Measurements from ENCODE around the gene PSG1. TPM values are rescaled to one million over a fixed set of nuclear protein-coding genes. Genes with fewer than 3 reads are reported as not detected.
"Not testable (repeated sequence)": the region's sequence is repeated elsewhere in the genome, so short reads cannot be mapped to it uniquely, and the experiment has no call there.

Gene PSG1
- total and polyA plus RNA-seq, 2 of the 13 experiments (the other 11 are each of a cell fraction or from before 2014, with no cell fraction given), result not detected

GRCh38 chr19:42899674-42900073 lies 20.2 kb upstream of the PSG1 start:
- H4K20me1 ChIP-seq (ENCODE audit: insufficient read depth, low read length); DNase-seq (ENCODE audit: low spot score); H3K27ac ChIP-seq (ENCODE audit: extremely low read length, insufficient read depth, low read length); H2AFZ ChIP-seq (ENCODE audit: low read length); H3K9ac ChIP-seq (ENCODE audit: insufficient read depth, low read depth, low read length); intact Hi-C loops (cut with micrococcal nuclease; ENCODE audit: unreplicated experiment); H3K4me1 ChIP-seq (ENCODE audit: insufficient read depth, low read length); CTCF ChIA-PET (ENCODE audit: low intra/inter-chr PET ratio, low total read pairs); FAIRE-seq; ATAC-seq; H3K27me3 ChIP-seq (ENCODE audit: control insufficient read depth in 1 of 2, insufficient read depth in 2 of 2, low read length in 2 of 2); H3K4me2 ChIP-seq (ENCODE audit: low read depth, low read length); H3K79me2 ChIP-seq (ENCODE audit: insufficient read depth, low read length); H3K9me3 ChIP-seq (ENCODE audit: low read length); H3K36me3 ChIP-seq (replicated peaks in 1 of 2; ENCODE audit: control insufficient read depth in 1 of 2, insufficient read depth in 2 of 2, low read length in 2 of 2); POLR2A ChIA-PET; H3K4me3 ChIP-seq (replicated peaks in 1 of 3; ENCODE audit: insufficient read depth in 1 of 3, low read depth in 2 of 3, low read length in 3 of 3); in situ Hi-C loops (cut with HindIII; ENCODE audit: extremely low pct_ligation_motif_present, low pct_unique_long_range_greater_than_20kb); BruUV-seq (replicated peaks): not testable (repeated sequence)
- WGBS (ENCODE audit: low lambda C conversion rate), result 15% methylated on average over 10 of the region's 12 CpGs

DNA sequence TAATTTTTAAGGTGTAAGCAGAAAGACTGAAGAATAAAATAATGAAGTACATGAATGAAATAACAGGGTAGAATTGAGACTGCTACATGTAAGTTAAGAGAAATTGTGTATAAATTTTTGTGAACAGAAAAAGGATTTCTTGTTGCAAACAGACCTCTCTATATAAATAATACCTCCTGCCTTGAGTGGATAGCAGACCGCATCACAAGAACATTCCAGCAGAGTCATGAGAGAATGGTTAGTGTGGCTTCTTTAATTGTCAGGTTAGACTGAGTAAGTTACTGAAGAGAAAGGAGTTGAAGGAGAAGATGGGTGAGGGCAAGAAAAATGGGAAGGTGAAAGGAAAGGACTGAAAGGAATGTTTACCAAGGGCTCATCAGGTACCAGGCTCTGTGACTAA lies 19.6 kb upstream of the PSG1 start:
- 10% methylated on average over 1 of the region's 1 CpG for WGBS (ENCODE audit: low lambda C conversion rate)
- intact Hi-C loops (cut with micrococcal nuclease; ENCODE audit: unreplicated experiment); H3K9ac ChIP-seq (ENCODE audit: insufficient read depth, low read depth, low read length); H3K4me1 ChIP-seq (ENCODE audit: insufficient read depth, low read length); H4K20me1 ChIP-seq (ENCODE audit: insufficient read depth, low read length); H3K27ac ChIP-seq (ENCODE audit: extremely low read length, insufficient read depth, low read length); ATAC-seq; H3K79me2 ChIP-seq (ENCODE audit: insufficient read depth, low read length); H3K9me3 ChIP-seq (ENCODE audit: low read length); H2AFZ ChIP-seq (ENCODE audit: low read length); in situ Hi-C loops (cut with HindIII; ENCODE audit: extremely low pct_ligation_motif_present, low pct_unique_long_range_greater_than_20kb); CTCF ChIA-PET (ENCODE audit: low intra/inter-chr PET ratio, low total read pairs); H3K4me3 ChIP-seq (replicated peaks in 1 of 3; ENCODE audit: insufficient read depth in 1 of 3, low read depth in 2 of 3, low read length in 3 of 3); POLR2A ChIA-PET; DNase-seq (ENCODE audit: low spot score); H3K27me3 ChIP-seq (ENCODE audit: control insufficient read depth in 1 of 2, insufficient read depth in 2 of 2, low read length in 2 of 2); H3K4me2 ChIP-seq (ENCODE audit: low read depth, low read length); H3K36me3 ChIP-seq (replicated peaks in 1 of 2; ENCODE audit: control insufficient read depth in 1 of 2, insufficient read depth in 2 of 2, low read length in 2 of 2); BruUV-seq (replicated peaks); FAIRE-seq: not testable (repeated sequence)

- H3K27ac ChIP-seq (ENCODE audit: extremely low read length, insufficient read depth, low read length); BruUV-seq (replicated peaks); H4K20me1 ChIP-seq (ENCODE audit: insufficient read depth, low read length); H3K4me2 ChIP-seq (ENCODE audit: low read depth, low read length); H3K9ac ChIP-seq (ENCODE audit: insufficient read depth, low read depth, low read length); H3K27me3 ChIP-seq (ENCODE audit: control insufficient read depth in 1 of 2, insufficient read depth in 2 of 2, low read length in 2 of 2); H3K4me1 ChIP-seq (ENCODE audit: insufficient read depth, low read length); intact Hi-C loops (cut with micrococcal nuclease; ENCODE audit: unreplicated experiment); H3K36me3 ChIP-seq (replicated peaks in 1 of 2; ENCODE audit: control insufficient read depth in 1 of 2, insufficient read depth in 2 of 2, low read length in 2 of 2); H3K79me2 ChIP-seq (ENCODE audit: insufficient read depth, low read length); H3K4me3 ChIP-seq (replicated peaks in 1 of 3; ENCODE audit: insufficient read depth in 1 of 3, low read depth in 2 of 3, low read length in 3 of 3); H3K9me3 ChIP-seq (ENCODE audit: low read length); ATAC-seq; CTCF ChIA-PET (ENCODE audit: low intra/inter-chr PET ratio, low total read pairs); FAIRE-seq; POLR2A ChIA-PET; H2AFZ ChIP-seq (ENCODE audit: low read length); DNase-seq (ENCODE audit: low spot score); in situ Hi-C loops (cut with HindIII; ENCODE audit: extremely low pct_ligation_motif_present, low pct_unique_long_range_greater_than_20kb): not testable (repeated sequence)
- 0% methylated on average over 1 of the region's 1 CpG for WGBS (ENCODE audit: low lambda C conversion rate)
Observed at GRCh38 chr19:42898656-42899055, 19.1 kb upstream of the PSG1 start.

GRCh38 chr19:42897729-42898128 lies 18.2 kb upstream of the PSG1 start:
- H3K27me3 ChIP-seq (ENCODE audit: control insufficient read depth in 1 of 2, insufficient read depth in 2 of 2, low read length in 2 of 2); H3K4me1 ChIP-seq (ENCODE audit: insufficient read depth, low read length); in situ Hi-C loops (cut with HindIII; ENCODE audit: extremely low pct_ligation_motif_present, low pct_unique_long_range_greater_than_20kb); DNase-seq (ENCODE audit: low spot score); H3K79me2 ChIP-seq (ENCODE audit: insufficient read depth, low read length); intact Hi-C loops (cut with micrococcal nuclease; ENCODE audit: unreplicated experiment); ATAC-seq; FAIRE-seq; POLR2A ChIA-PET; H3K9ac ChIP-seq (ENCODE audit: insufficient read depth, low read depth, low read length); H3K27ac ChIP-seq (ENCODE audit: extremely low read length, insufficient read depth, low read length); H4K20me1 ChIP-seq (ENCODE audit: insufficient read depth, low read length); H3K4me2 ChIP-seq (ENCODE audit: low read depth, low read length); H3K36me3 ChIP-seq (replicated peaks in 1 of 2; ENCODE audit: control insufficient read depth in 1 of 2, insufficient read depth in 2 of 2, low read length in 2 of 2); BruUV-seq (replicated peaks); H3K4me3 ChIP-seq (replicated peaks in 1 of 3; ENCODE audit: insufficient read depth in 1 of 3, low read depth in 2 of 3, low read length in 3 of 3); H3K9me3 ChIP-seq (ENCODE audit: low read length); H2AFZ ChIP-seq (ENCODE audit: low read length); CTCF ChIA-PET (ENCODE audit: low intra/inter-chr PET ratio, low total read pairs): not testable (repeated sequence)
- WGBS (ENCODE audit: low lambda C conversion rate), result 0% methylated on average over 1 of the region's 1 CpG
